HG02588 (cell line): ENCODE data around the gene NUBPL.

ENCODE experiments used
- ATAC-seq: cut with Tn5 transposase; IDR thresholded peaks from one replicate; pipeline ENCODE4 v1.9.1; 2021; ENCODE audit warnings: mild to moderate bottlenecking, moderate library complexity; ENCODE audit not compliant: unreplicated experiment

The NUBPL gene, protein sequence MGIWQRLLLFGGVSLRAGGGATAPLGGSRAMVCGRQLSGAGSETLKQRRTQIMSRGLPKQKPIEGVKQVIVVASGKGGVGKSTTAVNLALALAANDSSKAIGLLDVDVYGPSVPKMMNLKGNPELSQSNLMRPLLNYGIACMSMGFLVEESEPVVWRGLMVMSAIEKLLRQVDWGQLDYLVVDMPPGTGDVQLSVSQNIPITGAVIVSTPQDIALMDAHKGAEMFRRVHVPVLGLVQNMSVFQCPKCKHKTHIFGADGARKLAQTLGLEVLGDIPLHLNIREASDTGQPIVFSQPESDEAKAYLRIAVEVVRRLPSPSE

DNA sequence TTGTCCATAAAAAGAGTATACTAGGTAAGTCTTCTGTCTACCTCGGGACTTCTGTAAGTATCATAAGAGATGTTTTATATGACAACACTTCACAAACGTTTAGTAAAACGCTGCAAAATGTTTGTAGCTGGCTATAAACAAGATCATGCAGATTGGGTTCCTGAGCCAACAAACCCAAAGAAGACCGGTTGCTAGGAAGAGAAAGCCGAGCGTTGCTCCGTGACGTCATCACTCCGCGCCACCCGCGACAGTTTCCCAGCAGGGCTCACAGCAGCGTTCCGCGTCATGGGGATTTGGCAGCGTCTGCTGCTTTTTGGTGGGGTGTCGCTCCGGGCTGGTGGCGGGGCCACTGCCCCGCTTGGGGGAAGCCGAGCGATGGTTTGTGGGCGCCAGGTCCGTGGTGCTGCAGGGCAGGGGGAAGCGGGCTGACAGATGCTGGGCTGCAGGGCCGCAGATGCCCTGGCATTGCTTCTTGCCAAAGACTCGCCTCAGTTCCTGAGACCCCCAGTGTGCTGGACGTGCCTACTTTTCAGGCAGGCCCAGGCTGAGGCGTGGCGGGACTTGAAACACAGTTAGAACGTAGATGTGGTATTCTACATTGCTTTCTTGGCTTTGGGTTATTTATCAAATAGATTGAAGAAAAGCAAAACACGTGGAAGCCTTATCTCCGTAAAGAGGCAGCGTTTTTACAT, at the start of gene NUBPL:
Gene NUBPL, plus strand, starts transcription at position 250 of the 692 bp plus-strand sequence. Its CDS starts 36 bp downstream, at position 286.
- ATAC-seq = peak; percentile 96

DNA sequence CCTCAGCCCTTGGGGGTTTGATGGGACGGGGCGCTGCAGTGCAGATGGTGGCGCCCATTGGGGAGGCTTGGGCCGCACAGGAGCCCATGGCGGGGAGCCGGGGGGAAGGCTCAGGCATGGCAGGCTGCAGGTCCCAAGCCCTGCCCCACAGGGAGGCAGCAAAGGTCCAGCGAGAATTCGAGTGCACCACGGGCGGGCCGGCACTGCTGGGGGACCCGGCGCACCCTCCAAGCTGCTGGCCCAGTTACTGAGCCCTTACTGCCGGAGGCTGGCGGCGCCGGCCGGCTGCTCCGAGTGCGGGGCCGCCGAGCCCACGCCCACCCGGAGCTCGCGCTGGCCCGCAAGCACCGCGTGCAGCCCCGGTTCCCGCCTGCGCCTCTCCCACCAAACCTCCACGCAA, 34.1 kb upstream of the NUBPL start:
- ATAC-seq = no peak

DNA sequence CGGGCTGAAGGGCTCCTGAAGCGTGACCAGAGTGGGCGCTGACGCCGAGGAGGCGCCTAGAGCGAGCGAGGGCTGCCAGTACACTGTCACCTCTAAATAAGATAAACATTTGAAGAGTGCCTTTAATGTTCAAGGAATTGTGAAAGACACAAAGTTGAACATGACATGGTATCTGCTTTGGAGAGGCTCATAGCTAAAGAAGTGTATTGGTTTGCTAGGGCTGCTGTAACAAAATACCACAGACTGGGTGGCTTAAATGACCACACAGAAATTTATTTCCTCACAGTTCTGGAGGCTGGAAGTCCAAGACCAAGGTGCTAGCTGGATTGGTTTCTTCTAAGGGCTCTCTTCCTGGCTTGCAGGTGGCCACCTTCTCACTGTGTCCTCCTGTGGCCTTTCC, 33.7 kb upstream of the NUBPL start:
- no peak for ATAC-seq

- no peak for ATAC-seq
Measured at GRCh38 chr14:31529053-31529452, 32.2 kb upstream of the NUBPL start.

- ATAC-seq = no peak
Measured at GRCh38 chr14:31530136-31530535, 31.1 kb upstream of the NUBPL start.

GRCh38 chr14:31536201-31536960, 24.8 kb upstream of the NUBPL start:
- ATAC-seq = no peak

GRCh38 chr14:31541702-31542101, 19.5 kb upstream of the NUBPL start:
- ATAC-seq = no peak

GRCh38 chr14:31543969-31544799, 17.0 kb upstream of the NUBPL start:
- no peak for ATAC-seq

DNA sequence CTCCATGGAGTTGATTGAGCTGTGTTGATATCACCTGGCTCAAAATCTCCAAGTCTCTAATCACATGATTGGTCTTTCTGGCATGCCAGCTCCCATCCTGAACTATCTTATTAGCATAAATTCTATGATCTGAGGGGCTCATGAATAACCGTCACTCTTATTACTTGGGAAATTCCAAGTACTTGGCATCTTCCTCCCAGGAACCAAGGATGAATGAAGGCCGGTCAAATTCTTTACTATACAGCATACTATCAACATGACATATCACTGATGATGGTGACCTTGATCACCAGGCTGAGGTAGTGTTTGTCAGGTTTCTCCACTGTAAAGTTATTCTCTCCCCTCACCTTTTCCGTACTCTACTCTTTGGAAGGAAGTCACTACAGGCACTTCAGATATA, 16.4 kb upstream of the NUBPL start:
- no peak for ATAC-seq

GRCh38 chr14:31545328-31545727, 15.9 kb upstream of the NUBPL start:
- no peak for ATAC-seq

DNA sequence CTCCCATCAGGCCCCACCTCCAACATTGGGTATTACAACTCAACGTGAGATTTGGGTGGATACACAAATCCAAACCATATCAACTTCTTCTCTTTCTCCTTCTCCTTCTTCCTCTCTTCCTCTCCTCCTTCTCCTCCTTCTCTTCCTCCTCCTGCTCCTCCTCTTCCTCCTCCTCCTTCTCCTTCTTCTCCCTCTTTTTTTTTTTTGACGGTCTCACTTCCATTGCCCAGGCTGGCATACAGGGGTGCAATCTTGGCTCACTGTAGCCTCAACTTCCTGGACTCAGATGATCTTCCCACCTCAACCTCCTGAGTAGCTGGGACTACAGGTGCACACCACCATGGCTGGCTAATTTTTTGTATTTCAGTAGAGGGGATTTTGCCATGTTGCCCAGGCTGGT, 11.4 kb upstream of the NUBPL start:
- ATAC-seq = no peak

- no peak for ATAC-seq
Measured at GRCh38 chr14:31550589-31550988, 10.6 kb upstream of the NUBPL start.

DNA sequence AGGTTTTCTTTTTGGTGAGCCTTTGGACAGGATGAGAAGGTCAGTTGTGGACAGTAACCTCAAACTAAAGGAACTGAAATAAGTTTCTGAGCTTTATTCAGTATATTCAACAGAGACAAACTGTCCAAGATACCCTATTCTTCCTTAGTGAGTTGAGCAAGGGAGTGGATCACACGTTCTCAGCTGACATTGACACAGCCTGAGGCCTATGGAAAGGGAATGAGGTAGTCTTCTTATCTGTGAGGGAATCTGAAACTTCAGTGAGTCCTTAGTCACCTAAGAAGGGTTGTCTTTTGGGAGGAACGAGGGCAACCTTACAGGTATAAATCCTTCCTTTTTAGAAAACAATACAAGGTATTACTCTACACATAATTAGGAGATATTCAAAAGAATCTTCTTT, 5.0 kb upstream of the NUBPL start:
- ATAC-seq = no peak

DNA sequence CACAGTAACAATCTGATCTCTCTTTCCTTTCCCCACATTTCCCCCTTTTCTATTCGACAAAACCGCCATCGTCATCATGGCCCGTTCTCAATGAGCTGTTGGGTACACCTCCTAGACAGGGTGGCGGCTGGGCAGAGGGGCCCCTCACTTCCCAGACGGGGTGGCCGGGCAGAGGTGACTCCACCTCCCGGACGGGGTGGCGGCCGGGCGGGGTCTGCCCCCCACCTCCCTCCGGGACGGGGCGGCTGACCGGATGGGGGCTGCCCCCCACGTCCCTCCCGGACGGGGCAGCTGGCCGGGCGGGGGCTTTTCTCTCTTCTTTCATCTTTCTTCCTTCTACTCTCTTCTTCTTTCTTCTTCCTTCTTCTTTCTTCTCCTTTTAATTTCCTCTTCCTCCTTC, 1.3 kb upstream of the NUBPL start:
- ATAC-seq = no peak

GRCh38 chr14:31560759-31561154, 447 bp upstream of the NUBPL start:
- ATAC-seq = peak; percentile 2

GRCh38 chr14:31564194-31564593, 3.0 kb downstream of the NUBPL start:
- no peak for ATAC-seq

GRCh38 chr14:31566456-31566855, 5.3 kb downstream of the NUBPL start:
- no peak for ATAC-seq

GRCh38 chr14:31567655-31568054, 6.5 kb downstream of the NUBPL start:
- no peak for ATAC-seq

- ATAC-seq = no peak
Measured at GRCh38 chr14:31568161-31568560, 7.0 kb downstream of the NUBPL start.

DNA sequence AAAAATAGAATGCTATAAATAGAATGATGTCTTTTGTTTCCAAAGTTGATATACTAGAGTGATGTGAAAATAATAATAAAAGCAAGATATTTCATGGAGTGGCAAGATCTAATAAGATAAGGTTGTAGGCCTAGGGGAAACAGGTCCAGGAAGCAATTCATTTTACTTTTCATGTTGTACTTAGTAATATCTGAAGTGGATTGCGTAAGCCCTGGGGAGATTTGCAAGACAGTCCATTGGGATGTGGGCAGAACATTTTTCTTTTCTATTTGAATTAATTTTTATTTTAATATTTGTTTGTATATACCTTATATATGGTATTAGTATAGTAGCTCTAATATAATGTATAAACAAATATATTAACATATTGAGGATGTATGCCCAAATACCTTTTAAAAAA, 7.5 kb downstream of the NUBPL start:
- ATAC-seq = no peak

GRCh38 chr14:31572955-31573354, 11.8 kb downstream of the NUBPL start:
- no peak for ATAC-seq
